ENCODE data around the gene SRGAP2C. TPM values are rescaled to one million over a fixed set of nuclear protein-coding genes. Genes with fewer than 3 reads are reported as not detected.

Gene SRGAP2C
- total RNA-seq, 1 experiment from 2014 or later = 49.9 TPM

GRCh38 chr1:121440993-121441392 is 256.2 kb downstream of the SRGAP2C start:
- Histone ChIP-seq H4K20me1 (ENCODE audit: insufficient read depth) (no peaks in the 10 kb centered on the region), H3F3A (ENCODE audit: insufficient read depth, low read depth) (no peaks in the 10 kb centered on the region), H3K27me3 (ENCODE audit: insufficient read depth, low read depth) (no peaks in the 10 kb centered on the region), H3K4me2 (no peak overlapping the region), H3K9me2 (ENCODE audit: insufficient read depth) (no peaks in the 10 kb centered on the region), H3K4me1 (replicated peaks; ENCODE audit: insufficient read depth) (no peaks in the 10 kb centered on the region), H2AFZ (no peak overlapping the region), H3K36me3 (ENCODE audit: low read depth) (no peaks in the 10 kb centered on the region), H3K79me2 (ENCODE audit: low read depth) (no peaks in the 10 kb centered on the region), H3K27ac (no peak overlapping the region), H3K4me3 (no peak overlapping the region), H3K9me3 (ENCODE audit: insufficient read depth, low read depth) (no peaks in the 10 kb centered on the region)
- intact Hi-C loops (cut with micrococcal nuclease; ENCODE audit: unreplicated experiment) = no loop called here
- DNase-seq = no peak
- CTCF ChIA-PET = no interaction called here
- no TSS peak for BruUV-seq (replicated peaks)
- POLR2A ChIA-PET (ENCODE audit: unreplicated experiment) = no interaction called here
- TF ChIP-seq, protein P1, sequence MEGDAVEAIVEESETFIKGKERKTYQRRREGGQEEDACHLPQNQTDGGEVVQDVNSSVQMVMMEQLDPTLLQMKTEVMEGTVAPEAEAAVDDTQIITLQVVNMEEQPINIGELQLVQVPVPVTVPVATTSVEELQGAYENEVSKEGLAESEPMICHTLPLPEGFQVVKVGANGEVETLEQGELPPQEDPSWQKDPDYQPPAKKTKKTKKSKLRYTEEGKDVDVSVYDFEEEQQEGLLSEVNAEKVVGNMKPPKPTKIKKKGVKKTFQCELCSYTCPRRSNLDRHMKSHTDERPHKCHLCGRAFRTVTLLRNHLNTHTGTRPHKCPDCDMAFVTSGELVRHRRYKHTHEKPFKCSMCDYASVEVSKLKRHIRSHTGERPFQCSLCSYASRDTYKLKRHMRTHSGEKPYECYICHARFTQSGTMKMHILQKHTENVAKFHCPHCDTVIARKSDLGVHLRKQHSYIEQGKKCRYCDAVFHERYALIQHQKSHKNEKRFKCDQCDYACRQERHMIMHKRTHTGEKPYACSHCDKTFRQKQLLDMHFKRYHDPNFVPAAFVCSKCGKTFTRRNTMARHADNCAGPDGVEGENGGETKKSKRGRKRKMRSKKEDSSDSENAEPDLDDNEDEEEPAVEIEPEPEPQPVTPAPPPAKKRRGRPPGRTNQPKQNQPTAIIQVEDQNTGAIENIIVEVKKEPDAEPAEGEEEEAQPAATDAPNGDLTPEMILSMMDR (conservative IDR thresholded peaks at IDR 0.05) = no peak
- no peak for TF ChIP-seq EZH2 (IDR thresholded peaks at IDR 0.05; ENCODE audit: low read depth)

Other genes with a start within 250 kb of the SRGAP2C start
- 17.7 and 19.4 TPM in 2 replicates for gene FAM72B, start 635 bp upstream of the SRGAP2C start, total RNA-seq (2021)

All from PC-9 (cell line).